Measurements from ENCODE around the gene ABLIM1.

The ABLIM1 gene

DNA sequence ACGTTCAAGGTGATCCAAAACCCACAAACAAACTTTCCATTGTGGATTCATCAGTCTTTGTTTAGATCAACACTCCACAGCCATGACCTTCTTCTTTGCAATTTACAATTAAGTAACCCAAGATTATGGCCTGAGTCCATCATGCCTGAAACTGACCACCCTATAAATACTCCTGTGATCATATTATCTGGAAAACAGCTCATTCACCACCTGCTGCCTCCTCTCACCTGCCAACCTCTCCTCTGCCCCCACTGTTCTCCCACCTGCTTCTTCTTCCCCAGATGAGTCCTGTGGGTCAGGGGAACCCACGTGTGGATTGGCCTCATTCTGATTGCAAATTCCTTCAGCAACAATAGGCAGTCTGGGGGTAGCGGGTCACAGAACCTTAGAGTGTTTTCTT, 81.4 kb downstream of the ABLIM1 start:
- H3K27ac ChIP-seq = no peak overlapping the region
- DNase-seq = no peak
- H3K9me3 ChIP-seq (ENCODE audit: severe bottlenecking) = no peaks in the 10 kb centered on the region
- no peaks in the 10 kb centered on the region for H3K27me3 ChIP-seq (ENCODE audit: insufficient read depth, low read depth, severe bottlenecking)
- TF ChIP-seq, protein P1, sequence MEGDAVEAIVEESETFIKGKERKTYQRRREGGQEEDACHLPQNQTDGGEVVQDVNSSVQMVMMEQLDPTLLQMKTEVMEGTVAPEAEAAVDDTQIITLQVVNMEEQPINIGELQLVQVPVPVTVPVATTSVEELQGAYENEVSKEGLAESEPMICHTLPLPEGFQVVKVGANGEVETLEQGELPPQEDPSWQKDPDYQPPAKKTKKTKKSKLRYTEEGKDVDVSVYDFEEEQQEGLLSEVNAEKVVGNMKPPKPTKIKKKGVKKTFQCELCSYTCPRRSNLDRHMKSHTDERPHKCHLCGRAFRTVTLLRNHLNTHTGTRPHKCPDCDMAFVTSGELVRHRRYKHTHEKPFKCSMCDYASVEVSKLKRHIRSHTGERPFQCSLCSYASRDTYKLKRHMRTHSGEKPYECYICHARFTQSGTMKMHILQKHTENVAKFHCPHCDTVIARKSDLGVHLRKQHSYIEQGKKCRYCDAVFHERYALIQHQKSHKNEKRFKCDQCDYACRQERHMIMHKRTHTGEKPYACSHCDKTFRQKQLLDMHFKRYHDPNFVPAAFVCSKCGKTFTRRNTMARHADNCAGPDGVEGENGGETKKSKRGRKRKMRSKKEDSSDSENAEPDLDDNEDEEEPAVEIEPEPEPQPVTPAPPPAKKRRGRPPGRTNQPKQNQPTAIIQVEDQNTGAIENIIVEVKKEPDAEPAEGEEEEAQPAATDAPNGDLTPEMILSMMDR (IDR thresholded peaks at IDR 0.05; ENCODE audit: low read depth, low read length) = no peak
- H3K36me3 ChIP-seq = no peaks in the 10 kb centered on the region
- no peak overlapping the region for H3K4me3 ChIP-seq (ENCODE audit: low read depth, low read length)

DNA sequence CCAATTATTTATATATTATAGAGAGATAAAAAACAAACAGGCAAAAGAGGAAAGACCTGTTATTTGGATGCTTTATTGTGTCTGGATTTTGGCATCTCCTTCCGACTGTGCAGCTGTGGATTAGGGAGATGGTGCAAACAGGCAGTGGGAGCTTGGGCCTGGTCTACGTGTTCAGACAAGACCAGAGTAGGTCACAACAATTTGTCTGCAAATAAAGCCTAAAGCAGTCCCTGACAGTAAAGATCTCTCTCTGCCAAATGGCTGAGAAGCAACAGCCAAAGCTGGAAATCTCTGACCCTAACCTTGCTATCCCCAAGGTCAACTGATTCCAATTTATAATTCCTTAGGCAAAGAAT, 82.0 kb downstream of the ABLIM1 start:
- Histone ChIP-seq H3K4me3 (ENCODE audit: low read depth, low read length) (no peak overlapping the region), H3K27me3 (ENCODE audit: insufficient read depth, low read depth, severe bottlenecking) (no peaks in the 10 kb centered on the region), H3K36me3 (no peaks in the 10 kb centered on the region), H3K9me3 (ENCODE audit: severe bottlenecking) (no peaks in the 10 kb centered on the region), H3K27ac (no peak overlapping the region)
- no peak for DNase-seq
- TF ChIP-seq, protein P1 (IDR thresholded peaks at IDR 0.05; ENCODE audit: low read depth, low read length) = no peak

- no peak overlapping the region for H3K4me3 ChIP-seq (ENCODE audit: low read depth, low read length)
- H3K36me3 ChIP-seq = no peaks in the 10 kb centered on the region
- H3K27ac ChIP-seq = no peak overlapping the region
- no peaks in the 10 kb centered on the region for H3K9me3 ChIP-seq (ENCODE audit: severe bottlenecking)
- TF ChIP-seq, protein P1 (IDR thresholded peaks at IDR 0.05; ENCODE audit: low read depth, low read length) = no peak
- H3K27me3 ChIP-seq (ENCODE audit: insufficient read depth, low read depth, severe bottlenecking) = no peaks in the 10 kb centered on the region
- DNase-seq = no peak
Measured at GRCh38 chr10:114575417-114576131, 82.5 kb downstream of the ABLIM1 start.

- Histone ChIP-seq H3K4me3 (ENCODE audit: low read depth, low read length) (no peak overlapping the region), H3K27ac (no peak overlapping the region), H3K9me3 (ENCODE audit: severe bottlenecking) (no peaks in the 10 kb centered on the region), H3K27me3 (ENCODE audit: insufficient read depth, low read depth, severe bottlenecking) (no peaks in the 10 kb centered on the region), H3K36me3 (0 out of 2 replicates have a peak, but pooled peaks cover 4% of the 10 kb centered on the region)
- DNase-seq = no peak
- TF ChIP-seq, protein P1 (IDR thresholded peaks at IDR 0.05; ENCODE audit: low read depth, low read length) = no peak
Measured at GRCh38 chr10:114573330-114574045, 84.6 kb downstream of the ABLIM1 start.

DNA sequence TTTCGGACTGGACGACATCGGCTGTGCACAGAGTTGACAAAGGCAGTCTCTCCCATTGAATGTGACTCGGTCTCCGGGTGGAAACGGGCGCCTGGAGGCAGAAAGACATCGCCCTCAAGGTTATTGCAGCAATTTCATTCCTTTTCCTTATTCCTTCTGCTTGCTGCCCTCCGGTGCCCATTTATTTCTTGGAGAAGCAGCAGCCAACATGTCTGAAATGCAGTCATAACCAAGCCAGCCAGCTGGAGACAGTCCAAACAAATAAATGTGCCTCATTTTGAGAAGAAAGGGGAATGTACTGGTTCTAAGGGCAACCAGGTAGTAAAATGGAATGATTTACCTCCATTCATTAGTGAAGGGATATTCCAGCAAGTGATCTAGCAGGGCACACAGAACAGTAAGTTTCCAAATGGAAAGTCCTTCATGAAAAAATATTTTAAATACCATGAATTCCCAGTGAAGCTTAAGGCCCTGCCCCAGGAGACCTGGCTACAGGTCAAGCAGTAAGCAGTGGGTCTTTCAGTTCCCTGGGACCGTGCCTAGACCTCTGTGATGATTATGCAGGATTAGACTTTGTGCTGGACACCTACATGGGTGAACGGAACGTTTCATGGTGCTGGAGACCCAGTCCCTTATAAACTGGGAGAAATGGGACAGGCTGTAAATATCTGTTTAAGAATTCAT, 86.6 kb downstream of the ABLIM1 start:
- Histone ChIP-seq H3K9me3 (ENCODE audit: severe bottlenecking) (no peaks in the 10 kb centered on the region), H3K27ac (no peak overlapping the region), H3K36me3 (0 out of 2 replicates have a peak, but pooled peaks cover 4% of the 10 kb centered on the region), H3K27me3 (ENCODE audit: insufficient read depth, low read depth, severe bottlenecking) (no peaks in the 10 kb centered on the region), H3K4me3 (ENCODE audit: low read depth, low read length) (no peak overlapping the region)
- TF ChIP-seq, protein P1 (IDR thresholded peaks at IDR 0.05; ENCODE audit: low read depth, low read length) = no peak
- no peak for DNase-seq
